Immature natural killer cell (primary cell): Measurements from ENCODE around the gene MACROD2. TPM values are rescaled to one million over a fixed set of nuclear protein-coding genes. Genes with fewer than 3 reads are reported as not detected.

Source experiments
- DNase-seq, 3 donors: peaks; one replicate each; pipeline ENCODE4 v3.0.0; 2022; ENCODE audit warnings: mixed read lengths in 1 of 3
- H3K27ac Mint-ChIP-seq, 6 donors: one replicate each; pipeline ENCODE4 v1.8.0; 2020; ENCODE audit warnings: mixed read lengths in 6 of 6, mild to moderate bottlenecking in 5 of 6, inconsistent platforms in 4 of 6, moderate library complexity in 3 of 6
- H3K27me3 Mint-ChIP-seq, 3 donors: one replicate each; pipeline ENCODE4 v1.8.0; 2020 to 2021; ENCODE audit warnings: low read depth in 3 of 3, mild to moderate bottlenecking in 3 of 3, mixed read lengths in 3 of 3, moderate library complexity in 3 of 3, inconsistent platforms in 1 of 3
- H3K36me3 Mint-ChIP-seq, 3 donors: one replicate each; pipeline ENCODE4 v1.8.0; 2020; ENCODE audit warnings: mixed read lengths in 3 of 3, inconsistent platforms in 2 of 3, mild to moderate bottlenecking in 2 of 3
- H3K4me1 Mint-ChIP-seq, 2 donors: one replicate each; pipeline ENCODE4 v1.8.0; 2020; ENCODE audit warnings: inconsistent platforms in 2 of 2, mild to moderate bottlenecking in 2 of 2, mixed read lengths in 2 of 2, moderate library complexity in 1 of 2
- H3K4me3 Mint-ChIP-seq, 5 donors: one replicate each; pipeline ENCODE4 v1.8.0; 2020; ENCODE audit warnings: mild to moderate bottlenecking in 5 of 5, mixed read lengths in 5 of 5, inconsistent platforms in 3 of 5, moderate library complexity in 3 of 5
- H3K9me3 Mint-ChIP-seq, 6 donors: one replicate each; pipeline ENCODE4 v1.8.0; 2020; ENCODE audit warnings: mild to moderate bottlenecking in 6 of 6, mixed read lengths in 6 of 6, inconsistent platforms in 4 of 6, moderate library complexity in 3 of 6
- polyA plus RNA-seq, 3 donors: library from polyadenylated mRNA; unstranded; fragments of 300-500 nt; fragmentation: Illumina TruSeq; gene quantifications; one replicate each; pipeline ENCODE4 v1.2.3, GENCODE V29; 2021

The MACROD2 gene
- polyA plus RNA-seq, 3 donors from 2014 or later, result not detected

GRCh38 chr20:16035576-16035975, 2040.3 kb downstream of the MACROD2 start:
- Mint-ChIP-seq H3K27me3 (peaks cover 0 to 6% (median 3%) of the 10 kb centered on the region in 3 donors), H3K4me1 (no peaks in the 10 kb centered on the region)

DNA sequence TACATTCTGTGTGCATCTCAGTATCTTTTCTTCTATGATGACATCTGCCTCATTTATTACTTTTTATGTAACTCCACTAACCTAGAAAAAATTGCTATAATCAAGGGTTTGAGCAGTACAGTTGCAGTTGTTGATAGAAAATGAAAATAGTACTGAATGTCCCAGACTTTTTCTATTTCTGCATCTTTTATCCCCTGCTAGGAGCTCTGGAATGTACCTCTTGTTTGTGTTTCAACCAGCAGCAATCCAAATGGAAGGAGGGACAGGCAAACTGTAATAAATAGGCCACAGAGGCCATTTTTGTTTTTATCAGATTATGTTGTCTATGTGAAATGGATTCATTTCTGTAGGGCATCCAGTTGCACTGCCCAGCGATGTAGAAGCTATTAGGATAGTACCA, 2041.0 kb downstream of the MACROD2 start:
- Mint-ChIP-seq H3K4me3 (no peak overlapping the region), H3K27ac (no peak overlapping the region), H3K36me3 (no peaks in the 10 kb centered on the region), H3K4me1 (no peaks in the 10 kb centered on the region), H3K27me3 (peaks cover 0 to 3% (median 3%) of the 10 kb centered on the region in 3 donors), H3K9me3 (no peaks in the 10 kb centered on the region)
- no peak for DNase-seq

More at GRCh38 chr20:16035576-16035975, 2040.3 kb downstream of the MACROD2 start:
- H3K9me3 Mint-ChIP-seq, result no peaks in the 10 kb centered on the region
- no peaks in the 10 kb centered on the region for H3K36me3 Mint-ChIP-seq
- H3K27ac Mint-ChIP-seq, result no peak overlapping the region
- no peak for DNase-seq
- H3K4me3 Mint-ChIP-seq, result no peak overlapping the region

- no peak for DNase-seq
Observed at GRCh38 chr20:16040742-16041141, 2045.4 kb downstream of the MACROD2 start.

GRCh38 chr20:16042731-16043130, 2047.4 kb downstream of the MACROD2 start:
- no peak for DNase-seq
- H3K36me3 Mint-ChIP-seq, result peaks cover 0 to 3% (median 0%) of the 10 kb centered on the region in 3 donors
- H3K4me1 Mint-ChIP-seq, result no peaks in the 10 kb centered on the region
- H3K4me3 Mint-ChIP-seq, result no peak overlapping the region
- H3K27me3 Mint-ChIP-seq, result peaks cover 0 to 1% (median 0%) of the 10 kb centered on the region in 3 donors
- no peak overlapping the region for H3K27ac Mint-ChIP-seq
- peaks cover 0 to 9% (median 0%) of the 10 kb centered on the region in 6 donors for H3K9me3 Mint-ChIP-seq

More at GRCh38 chr20:16040742-16041141, 2045.4 kb downstream of the MACROD2 start:
- H3K36me3 Mint-ChIP-seq, result peaks cover 0 to 3% (median 0%) of the 10 kb centered on the region in 3 donors
- H3K27me3 Mint-ChIP-seq, result peaks cover 0 to 1% (median 0%) of the 10 kb centered on the region in 3 donors
- H3K4me1 Mint-ChIP-seq, result no peaks in the 10 kb centered on the region
- H3K27ac Mint-ChIP-seq, result peak overlapping the region in 1 of 6 donors; percentile 23
- peaks cover 0 to 5% (median 0%) of the 10 kb centered on the region in 6 donors for H3K9me3 Mint-ChIP-seq
- H3K4me3 Mint-ChIP-seq, result no peak overlapping the region

- DNase-seq, result no peak
- no peak overlapping the region for H3K27ac Mint-ChIP-seq
- H3K9me3 Mint-ChIP-seq, result peaks cover 0 to 9% (median 0%) of the 10 kb centered on the region in 6 donors
- no peaks in the 10 kb centered on the region for H3K4me1 Mint-ChIP-seq
- peaks cover 0 to 3% (median 0%) of the 10 kb centered on the region in 3 donors for H3K36me3 Mint-ChIP-seq
- H3K4me3 Mint-ChIP-seq, result no peak overlapping the region
- H3K27me3 Mint-ChIP-seq, result peaks cover 0 to 1% (median 0%) of the 10 kb centered on the region in 3 donors
Observed at GRCh38 chr20:16043931-16044330, 2048.6 kb downstream of the MACROD2 start.

DNA sequence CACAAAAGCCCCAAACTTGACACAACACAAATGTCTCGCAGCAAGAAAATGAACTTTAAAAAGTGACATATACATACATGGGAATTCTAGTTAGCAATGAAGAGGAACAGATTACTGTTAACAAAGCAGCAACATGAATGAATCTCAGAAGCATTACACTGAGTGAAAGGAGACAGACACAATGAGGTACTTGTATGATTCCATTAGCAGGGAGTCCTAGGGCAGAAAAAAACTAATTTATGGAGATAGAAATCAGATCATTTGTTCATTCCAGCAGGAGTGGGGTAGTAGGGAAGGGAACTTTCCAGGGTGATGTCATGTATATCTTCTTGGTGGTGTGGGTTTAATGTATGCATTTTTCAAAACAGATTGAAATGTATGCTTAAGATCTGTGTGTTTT, 2053.6 kb downstream of the MACROD2 start:
- no peak for DNase-seq
- no peak overlapping the region for H3K4me3 Mint-ChIP-seq
- H3K9me3 Mint-ChIP-seq, result peaks cover 0 to 7% (median 0%) of the 10 kb centered on the region in 6 donors
- peaks cover 0 to 2% (median 0%) of the 10 kb centered on the region in 3 donors for H3K36me3 Mint-ChIP-seq
- no peaks in the 10 kb centered on the region for H3K27me3 Mint-ChIP-seq
- no peak overlapping the region for H3K27ac Mint-ChIP-seq
- no peaks in the 10 kb centered on the region for H3K4me1 Mint-ChIP-seq

DNA sequence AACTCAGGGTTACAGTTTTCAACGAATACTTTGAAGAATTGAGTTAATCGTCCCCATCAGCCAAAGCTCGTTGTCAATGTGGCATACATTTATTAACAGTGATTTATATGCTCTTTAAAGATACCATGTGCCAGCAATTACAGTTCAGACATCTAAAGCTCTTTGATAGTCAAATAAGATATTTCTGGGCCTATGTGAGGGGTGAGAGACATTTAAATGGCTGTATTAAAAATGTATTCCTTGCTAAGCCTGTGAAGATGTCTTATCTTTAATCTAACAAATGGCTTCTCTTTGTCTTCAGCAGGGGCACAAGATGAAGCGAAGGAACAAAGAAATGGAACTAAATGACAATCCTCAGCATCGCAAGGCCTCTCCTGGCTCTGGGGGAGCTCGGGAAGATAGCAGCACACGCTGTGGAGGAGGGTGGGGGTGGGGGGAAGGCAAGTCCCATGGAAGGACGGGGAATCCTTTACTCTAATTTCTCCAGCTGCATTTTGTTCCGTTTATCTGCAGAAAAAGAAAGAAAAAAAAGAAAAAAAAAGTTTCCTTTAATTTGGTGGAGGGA, 2054.3 kb downstream of the MACROD2 start:
- no peak overlapping the region for H3K27ac Mint-ChIP-seq

DNA sequence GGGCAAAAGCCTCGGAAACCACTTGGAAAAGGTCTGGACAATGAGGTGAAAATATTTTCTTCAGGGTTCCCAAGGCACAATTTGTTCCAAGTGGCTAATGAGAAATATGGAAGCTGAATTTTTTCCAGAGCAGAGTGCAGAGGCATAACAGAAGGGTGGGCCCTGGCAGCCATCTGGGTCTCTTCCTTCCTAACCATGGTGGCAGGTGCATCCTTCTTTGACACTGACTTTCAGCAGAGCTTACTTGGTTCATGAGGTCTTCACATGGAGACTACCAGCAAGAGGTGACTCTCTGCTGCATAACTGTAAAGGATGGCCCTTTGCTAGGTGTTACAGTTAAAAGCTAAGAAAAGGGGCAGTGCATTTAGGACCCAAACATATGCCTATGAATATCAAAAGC, 2055.1 kb downstream of the MACROD2 start:
- Mint-ChIP-seq H3K4me1 (no peaks in the 10 kb centered on the region), H3K36me3 (no peaks in the 10 kb centered on the region), H3K9me3 (peaks cover 0 to 4% (median 0%) of the 10 kb centered on the region in 6 donors), H3K4me3 (no peak overlapping the region), H3K27ac (no peak overlapping the region), H3K27me3 (no peaks in the 10 kb centered on the region)
- no peak for DNase-seq

More for the DNA sequence above, 2054.3 kb downstream of the MACROD2 start:
- no peaks in the 10 kb centered on the region for H3K4me1 Mint-ChIP-seq
- H3K4me3 Mint-ChIP-seq, result no peak overlapping the region
- H3K27me3 Mint-ChIP-seq, result no peaks in the 10 kb centered on the region
- H3K36me3 Mint-ChIP-seq, result no peaks in the 10 kb centered on the region
- peaks cover 0 to 4% (median 0%) of the 10 kb centered on the region in 6 donors for H3K9me3 Mint-ChIP-seq
- no peak for DNase-seq

- H3K4me3 Mint-ChIP-seq, result no peak overlapping the region
Observed at GRCh38 chr20:16051968-16052367, 2056.7 kb downstream of the MACROD2 start.

GRCh38 chr20:16052456-16052855, 2057.1 kb downstream of the MACROD2 start:
- no peak overlapping the region for H3K4me3 Mint-ChIP-seq

More at GRCh38 chr20:16051968-16052367, 2056.7 kb downstream of the MACROD2 start:
- Mint-ChIP-seq H3K9me3 (peaks cover 0 to 3% (median 0%) of the 10 kb centered on the region in 6 donors), H3K27ac (no peak overlapping the region), H3K36me3 (no peaks in the 10 kb centered on the region), H3K27me3 (no peaks in the 10 kb centered on the region), H3K4me1 (no peaks in the 10 kb centered on the region)
- no peak for DNase-seq

DNA sequence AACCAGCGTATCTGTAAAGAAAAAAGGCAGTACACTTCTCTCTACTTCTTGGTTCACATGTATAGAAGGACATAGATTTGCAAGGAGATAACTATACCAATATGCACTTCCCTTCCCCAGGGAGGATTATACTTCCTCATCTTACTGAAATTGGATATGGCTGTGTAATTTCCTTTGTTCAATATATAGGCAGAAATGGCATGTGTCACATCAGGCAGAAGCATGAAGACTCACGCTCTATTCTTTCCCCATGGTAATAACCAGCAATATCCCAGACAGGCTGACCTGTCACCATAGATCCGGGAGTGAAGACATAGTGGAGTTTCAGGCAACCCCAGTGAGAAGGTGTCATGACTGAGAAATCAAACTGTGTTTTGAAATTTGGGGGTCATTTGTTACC, 2059.7 kb downstream of the MACROD2 start:
- no peak overlapping the region for H3K27ac Mint-ChIP-seq
- H3K9me3 Mint-ChIP-seq, result no peaks in the 10 kb centered on the region
- H3K4me1 Mint-ChIP-seq, result no peaks in the 10 kb centered on the region
- H3K36me3 Mint-ChIP-seq, result no peaks in the 10 kb centered on the region
- H3K4me3 Mint-ChIP-seq, result no peak overlapping the region
- DNase-seq, result no peak
- H3K27me3 Mint-ChIP-seq, result no peaks in the 10 kb centered on the region

More at GRCh38 chr20:16052456-16052855, 2057.1 kb downstream of the MACROD2 start:
- Mint-ChIP-seq H3K27me3 (no peaks in the 10 kb centered on the region), H3K4me1 (no peaks in the 10 kb centered on the region), H3K9me3 (peaks cover 0 to 2% (median 0%) of the 10 kb centered on the region in 6 donors), H3K36me3 (no peaks in the 10 kb centered on the region), H3K27ac (no peak overlapping the region)
- DNase-seq, result no peak

DNA sequence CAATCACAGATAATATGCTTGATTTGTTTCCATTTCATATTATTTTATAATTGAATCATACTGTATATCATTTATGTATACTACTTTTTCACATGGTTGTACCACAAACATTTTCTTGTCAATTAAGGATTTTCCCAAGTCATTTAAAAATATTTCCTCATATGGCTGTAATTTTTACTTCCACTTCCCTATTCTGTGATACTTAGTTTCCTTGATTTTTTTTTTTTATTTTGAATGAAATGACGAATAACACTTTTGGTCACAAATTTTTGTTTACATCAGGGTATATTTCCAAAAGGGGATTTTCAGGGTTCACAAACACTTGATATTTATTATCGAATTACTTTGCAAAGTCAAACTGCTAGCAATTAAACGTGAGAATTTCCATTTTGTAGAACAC, 2062.3 kb downstream of the MACROD2 start:
- H3K27ac Mint-ChIP-seq, result no peak overlapping the region
- H3K36me3 Mint-ChIP-seq, result no peaks in the 10 kb centered on the region
- H3K4me3 Mint-ChIP-seq, result no peak overlapping the region
- DNase-seq, result no peak
- H3K4me1 Mint-ChIP-seq, result no peaks in the 10 kb centered on the region
- H3K9me3 Mint-ChIP-seq, result no peaks in the 10 kb centered on the region
- no peaks in the 10 kb centered on the region for H3K27me3 Mint-ChIP-seq

DNA sequence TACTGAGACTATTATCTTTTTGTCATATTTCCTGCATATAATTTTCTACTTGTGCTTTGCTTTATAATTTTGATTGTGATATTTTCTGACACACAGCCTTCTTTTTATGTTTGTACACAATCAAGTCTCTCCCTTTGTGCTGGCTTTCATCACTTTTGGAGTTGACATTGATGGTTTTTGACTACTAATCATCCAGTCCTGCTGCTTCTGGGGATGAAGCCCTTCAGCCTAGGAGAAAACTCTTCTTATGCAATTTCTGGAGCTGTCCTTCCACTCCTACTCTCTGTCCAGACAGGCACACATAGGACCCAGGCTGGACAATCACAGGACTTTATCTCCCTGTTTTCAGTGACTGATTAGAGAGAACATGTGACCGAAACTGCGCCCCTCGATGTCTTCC, 2063.0 kb downstream of the MACROD2 start:
- no peaks in the 10 kb centered on the region for H3K9me3 Mint-ChIP-seq
- H3K36me3 Mint-ChIP-seq, result no peaks in the 10 kb centered on the region
- no peaks in the 10 kb centered on the region for H3K27me3 Mint-ChIP-seq
- DNase-seq, result no peak
- H3K27ac Mint-ChIP-seq, result no peak overlapping the region
- H3K4me1 Mint-ChIP-seq, result no peaks in the 10 kb centered on the region
- no peak overlapping the region for H3K4me3 Mint-ChIP-seq

- H3K27me3 Mint-ChIP-seq, result peaks cover 0 to 2% (median 0%) of the 10 kb centered on the region in 3 donors
- no peak overlapping the region for H3K4me3 Mint-ChIP-seq
- H3K36me3 Mint-ChIP-seq, result no peaks in the 10 kb centered on the region
- no peak overlapping the region for H3K27ac Mint-ChIP-seq
- DNase-seq, result no peak
- H3K4me1 Mint-ChIP-seq, result no peaks in the 10 kb centered on the region
- no peaks in the 10 kb centered on the region for H3K9me3 Mint-ChIP-seq
Observed at GRCh38 chr20:16059841-16060240, 2064.5 kb downstream of the MACROD2 start.

GRCh38 chr20:16061351-16061750, 2066.0 kb downstream of the MACROD2 start:
- H3K4me1 Mint-ChIP-seq, result no peaks in the 10 kb centered on the region
- H3K27me3 Mint-ChIP-seq, result peaks cover 0 to 2% (median 0%) of the 10 kb centered on the region in 3 donors
- H3K4me3 Mint-ChIP-seq, result no peak overlapping the region
- no peaks in the 10 kb centered on the region for H3K9me3 Mint-ChIP-seq
- no peak overlapping the region for H3K27ac Mint-ChIP-seq
- DNase-seq, result no peak
- no peaks in the 10 kb centered on the region for H3K36me3 Mint-ChIP-seq
